Measurements from ENCODE around the gene AOC2. TPM values are rescaled to one million over a fixed set of nuclear protein-coding genes. Genes with fewer than 3 reads are reported as not detected.
A peak's percentile ranks its signal among the peaks of the same experiment; 100 is the strongest.

AOC2 gene
- total and polyA plus RNA-seq, 4 donors, result 0.17 to 2.4 (median 0.41) TPM

DNA sequence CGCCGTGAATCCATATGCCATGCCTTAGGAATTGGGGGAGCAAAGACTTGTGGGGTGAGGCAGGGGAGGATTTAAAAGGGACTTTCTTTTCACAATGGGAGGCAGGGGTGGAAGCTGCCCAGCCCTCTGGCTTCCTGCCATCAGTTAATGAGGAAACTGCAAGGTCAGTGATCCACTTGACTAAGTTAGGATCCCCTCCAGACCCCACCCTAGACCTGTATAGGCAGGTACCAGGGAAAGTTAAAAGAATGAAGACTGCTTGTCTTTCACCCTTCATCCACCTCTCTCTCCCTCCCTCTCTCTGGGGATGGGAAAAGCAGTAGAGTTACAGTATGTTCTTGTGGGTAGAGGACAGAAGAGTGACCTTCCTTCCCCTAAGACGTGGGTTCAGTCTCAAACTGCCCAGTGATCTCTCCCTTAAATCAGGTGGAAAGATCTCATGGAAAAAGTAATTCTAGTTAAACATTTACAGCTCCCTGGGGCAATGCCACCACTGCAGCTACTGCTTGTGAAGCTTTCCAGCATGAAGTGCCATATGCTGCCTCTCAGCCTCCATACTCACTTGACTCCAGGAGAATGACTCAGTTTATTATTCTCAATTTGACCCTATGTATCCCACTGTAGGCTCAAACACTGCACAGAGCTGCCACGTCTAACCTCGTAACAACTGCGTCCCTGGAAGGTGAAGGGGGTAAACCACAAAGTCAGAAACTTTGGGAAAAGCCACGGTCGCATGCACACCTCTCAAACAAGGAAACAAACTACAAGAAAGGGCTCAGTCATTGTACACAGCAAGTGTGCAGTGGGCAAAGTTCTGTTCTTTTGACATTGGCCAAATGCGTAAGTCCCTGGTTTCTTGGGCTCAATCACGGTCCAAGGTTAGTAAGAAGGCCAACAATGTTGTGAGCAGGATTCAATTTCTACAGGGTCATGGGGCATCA is 47.0 kb upstream of the AOC2 start:
- DNase-seq (ENCODE audit: low spot score), result no peak
- Histone ChIP-seq H3K9me3 (ENCODE audit: control insufficient read depth in 4 of 4, low read length in 3 of 4) (no peaks in the 10 kb centered on the region), H3K4me1 (ENCODE audit: control insufficient read depth in 4 of 4, insufficient read depth in 4 of 4, low read length in 3 of 4) (peaks cover 7 to 25% (median 18%) of the 10 kb centered on the region in 4 donors), H3K9ac (ENCODE audit: low read depth in 1 of 2, low read length in 2 of 2) (peak overlapping the region; percentile 82 to 96), H3K4me3 (ENCODE audit: low read depth in 1 of 3, low read length in 3 of 3) (peak overlapping the region; percentile 50 to 99 (median 99)), H3K27me3 (ENCODE audit: control insufficient read depth in 4 of 4, insufficient read depth in 4 of 4, low read length in 3 of 4) (no peaks in the 10 kb centered on the region), H3K27ac (ENCODE audit: low read depth in 1 of 2, low read length in 2 of 2) (peak overlapping the region; percentile 25 to 38), H3K36me3 (ENCODE audit: control insufficient read depth in 4 of 4, insufficient read depth in 3 of 4, low read depth in 1 of 4, low read length in 3 of 4) (peaks cover 0 to 2% (median under 1%) of the 10 kb centered on the region in 4 donors)
- 43% methylated on average over 10 of the region's 10 CpGs for WGBS
- TF ChIP-seq GABPA (IDR thresholded peaks at IDR 0.05 in 1 of 2, conservative IDR thresholded peaks at IDR 0.05 in 1 of 2), result no peak
- TF ChIP-seq EGR1 (IDR thresholded peaks at IDR 0.05; ENCODE audit: low read depth in 2 of 2), result peak; percentile 44 to 94
- no peak for TF ChIP-seq HNF4G (IDR thresholded peaks at IDR 0.05)
- TF ChIP-seq REST (IDR thresholded peaks at IDR 0.05), result peak; percentile 94
- TF ChIP-seq FOXA1 (IDR thresholded peaks at IDR 0.05), result peak; percentile 41
- TF ChIP-seq HNF4A (conservative IDR thresholded peaks at IDR 0.05), result peak; percentile 58 to 72
- TF ChIP-seq, protein P1, sequence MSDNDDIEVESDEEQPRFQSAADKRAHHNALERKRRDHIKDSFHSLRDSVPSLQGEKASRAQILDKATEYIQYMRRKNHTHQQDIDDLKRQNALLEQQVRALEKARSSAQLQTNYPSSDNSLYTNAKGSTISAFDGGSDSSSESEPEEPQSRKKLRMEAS (IDR thresholded peaks at IDR 0.05), result peak; percentile 51
- peak; percentile 46 for TF ChIP-seq YY1 (IDR thresholded peaks at IDR 0.05)
- TF ChIP-seq ATF3 (IDR thresholded peaks at IDR 0.05), result no peak
- peak; percentile 34 for TF ChIP-seq FOXA2 (IDR thresholded peaks at IDR 0.05)
- TF ChIP-seq RXRA (IDR thresholded peaks at IDR 0.05), result peak; percentile 52 to 81
- TF ChIP-seq RAD21 (IDR thresholded peaks at IDR 0.05), result no peak
- peak; percentile 66 for TF ChIP-seq SP1 (IDR thresholded peaks at IDR 0.05)
- no peak for TF ChIP-seq NR2F2 (IDR thresholded peaks at IDR 0.05)
- TF ChIP-seq CTCF (IDR thresholded peaks at IDR 0.05; ENCODE audit: low read depth, low read length, missing input control), result no peak
- TF ChIP-seq TAF1 (conservative IDR thresholded peaks at IDR 0.05), result peak; percentile 97
- TF ChIP-seq, protein P2, sequence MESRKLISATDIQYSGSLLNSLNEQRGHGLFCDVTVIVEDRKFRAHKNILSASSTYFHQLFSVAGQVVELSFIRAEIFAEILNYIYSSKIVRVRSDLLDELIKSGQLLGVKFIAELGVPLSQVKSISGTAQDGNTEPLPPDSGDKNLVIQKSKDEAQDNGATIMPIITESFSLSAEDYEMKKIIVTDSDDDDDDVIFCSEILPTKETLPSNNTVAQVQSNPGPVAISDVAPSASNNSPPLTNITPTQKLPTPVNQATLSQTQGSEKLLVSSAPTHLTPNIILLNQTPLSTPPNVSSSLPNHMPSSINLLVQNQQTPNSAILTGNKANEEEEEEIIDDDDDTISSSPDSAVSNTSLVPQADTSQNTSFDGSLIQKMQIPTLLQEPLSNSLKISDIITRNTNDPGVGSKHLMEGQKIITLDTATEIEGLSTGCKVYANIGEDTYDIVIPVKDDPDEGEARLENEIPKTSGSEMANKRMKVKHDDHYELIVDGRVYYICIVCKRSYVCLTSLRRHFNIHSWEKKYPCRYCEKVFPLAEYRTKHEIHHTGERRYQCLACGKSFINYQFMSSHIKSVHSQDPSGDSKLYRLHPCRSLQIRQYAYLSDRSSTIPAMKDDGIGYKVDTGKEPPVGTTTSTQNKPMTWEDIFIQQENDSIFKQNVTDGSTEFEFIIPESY (IDR thresholded peaks at IDR 0.05), result peak; percentile 50
- TF ChIP-seq JUND (IDR thresholded peaks at IDR 0.05), result peak; percentile 46 to 66

Measured in liver (tissue), 9 donors.